LNCaP clone FGC (cell line): ENCODE data around the gene MGRN1.

Experiments used
- DNase-seq: peaks from one replicate; pipeline ENCODE4 v3.0.0-alpha.2; 2011; ENCODE audit warnings: low read depth
- H3K4me3 ChIP-seq: 2 replicates; pipeline ENCODE4 v1.5.1; 2011; ENCODE audit warnings: mild to moderate bottlenecking, low read depth, low read length, control low read depth
- TF ChIP-seq, protein P1 (sequence below): IDR thresholded peaks from 2 replicates; pipeline ENCODE4 v1.5.1; 2012; ENCODE audit warnings: mild to moderate bottlenecking; ENCODE audit not compliant: control insufficient read depth, insufficient read depth; ENCODE audit errors: extremely low read depth

MGRN1 gene

DNA sequence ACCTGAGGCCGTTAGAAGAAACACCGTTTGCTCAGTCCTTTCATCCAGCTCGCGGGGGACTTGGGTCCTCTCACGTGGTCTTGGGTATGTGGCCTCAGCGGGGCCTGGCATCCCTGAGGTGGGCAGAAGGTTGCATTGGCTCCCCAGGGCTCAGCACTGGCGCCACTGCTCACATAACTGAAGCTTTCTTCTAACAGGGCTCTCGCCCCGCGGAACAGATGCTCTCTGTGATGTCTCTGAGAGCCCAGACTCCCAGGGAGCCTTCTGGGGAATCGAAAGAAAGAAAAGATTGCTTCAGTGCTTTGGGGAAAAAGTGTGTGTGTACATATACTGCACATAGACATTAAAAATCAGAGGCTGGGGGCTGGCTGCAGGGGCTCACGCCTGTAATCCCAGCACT, 10.1 kb downstream of the MGRN1 start:
- TF ChIP-seq, protein P1, sequence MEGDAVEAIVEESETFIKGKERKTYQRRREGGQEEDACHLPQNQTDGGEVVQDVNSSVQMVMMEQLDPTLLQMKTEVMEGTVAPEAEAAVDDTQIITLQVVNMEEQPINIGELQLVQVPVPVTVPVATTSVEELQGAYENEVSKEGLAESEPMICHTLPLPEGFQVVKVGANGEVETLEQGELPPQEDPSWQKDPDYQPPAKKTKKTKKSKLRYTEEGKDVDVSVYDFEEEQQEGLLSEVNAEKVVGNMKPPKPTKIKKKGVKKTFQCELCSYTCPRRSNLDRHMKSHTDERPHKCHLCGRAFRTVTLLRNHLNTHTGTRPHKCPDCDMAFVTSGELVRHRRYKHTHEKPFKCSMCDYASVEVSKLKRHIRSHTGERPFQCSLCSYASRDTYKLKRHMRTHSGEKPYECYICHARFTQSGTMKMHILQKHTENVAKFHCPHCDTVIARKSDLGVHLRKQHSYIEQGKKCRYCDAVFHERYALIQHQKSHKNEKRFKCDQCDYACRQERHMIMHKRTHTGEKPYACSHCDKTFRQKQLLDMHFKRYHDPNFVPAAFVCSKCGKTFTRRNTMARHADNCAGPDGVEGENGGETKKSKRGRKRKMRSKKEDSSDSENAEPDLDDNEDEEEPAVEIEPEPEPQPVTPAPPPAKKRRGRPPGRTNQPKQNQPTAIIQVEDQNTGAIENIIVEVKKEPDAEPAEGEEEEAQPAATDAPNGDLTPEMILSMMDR: no peak
- DNase-seq: no peak
- no peak overlapping the region for H3K4me3 ChIP-seq

DNA sequence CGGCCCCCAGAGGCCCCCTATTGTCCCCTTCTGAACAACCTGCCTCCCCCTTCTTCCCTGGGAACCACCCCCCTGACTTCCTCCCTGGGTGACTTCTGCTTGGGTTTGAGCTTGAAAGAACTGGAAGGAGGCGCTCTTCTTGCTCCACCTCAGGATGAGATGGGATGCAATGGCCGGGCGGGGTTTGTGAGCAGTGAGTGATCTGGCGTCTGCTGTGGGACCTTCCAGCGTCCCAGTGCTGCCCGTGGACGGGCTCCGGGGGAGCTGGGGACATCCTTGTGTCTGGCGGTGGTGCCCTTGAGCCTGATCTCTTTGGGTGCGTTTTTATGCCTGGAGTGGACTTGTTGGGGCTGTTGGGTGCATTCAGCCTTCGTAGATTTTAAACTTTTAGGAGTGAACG, 11.6 kb downstream of the MGRN1 start:
- H3K4me3 ChIP-seq: no peak overlapping the region
- TF ChIP-seq, protein P1: no peak
- no peak for DNase-seq

DNA sequence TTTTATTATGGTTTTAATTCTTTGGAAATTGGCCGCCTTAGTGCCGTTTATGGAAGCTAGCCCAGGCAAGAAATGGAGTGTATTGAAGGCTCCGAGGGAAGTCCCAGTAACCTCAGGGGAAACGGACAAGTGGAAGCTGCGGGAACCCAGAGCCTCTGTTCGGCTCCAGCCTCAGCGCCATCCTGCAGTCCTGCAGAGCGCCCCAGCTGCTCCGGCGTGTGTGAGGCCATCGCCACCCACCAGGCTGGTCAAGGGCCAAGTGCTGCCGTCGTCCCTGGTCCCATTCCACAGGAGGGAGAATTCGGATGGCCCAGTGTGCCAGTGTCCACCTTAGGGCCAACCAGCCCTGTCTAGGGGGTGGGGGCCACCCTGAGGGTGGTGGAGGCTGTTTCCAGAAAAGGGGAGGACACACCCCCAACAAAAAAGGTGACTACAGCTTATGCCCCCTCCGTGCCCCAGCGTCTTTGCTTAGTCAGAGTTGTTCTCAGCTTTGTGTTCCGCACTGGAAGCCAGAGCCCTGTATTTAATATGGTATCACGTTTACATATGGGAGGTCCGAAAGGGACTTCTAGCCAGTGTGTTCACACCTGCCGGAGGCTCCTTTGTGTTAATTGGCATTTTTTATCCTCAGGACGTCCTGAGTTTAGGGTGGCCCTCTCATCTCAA, 13.0 kb downstream of the MGRN1 start:
- TF ChIP-seq, protein P1: no peak
- no peak for DNase-seq
- no peak overlapping the region for H3K4me3 ChIP-seq

DNA sequence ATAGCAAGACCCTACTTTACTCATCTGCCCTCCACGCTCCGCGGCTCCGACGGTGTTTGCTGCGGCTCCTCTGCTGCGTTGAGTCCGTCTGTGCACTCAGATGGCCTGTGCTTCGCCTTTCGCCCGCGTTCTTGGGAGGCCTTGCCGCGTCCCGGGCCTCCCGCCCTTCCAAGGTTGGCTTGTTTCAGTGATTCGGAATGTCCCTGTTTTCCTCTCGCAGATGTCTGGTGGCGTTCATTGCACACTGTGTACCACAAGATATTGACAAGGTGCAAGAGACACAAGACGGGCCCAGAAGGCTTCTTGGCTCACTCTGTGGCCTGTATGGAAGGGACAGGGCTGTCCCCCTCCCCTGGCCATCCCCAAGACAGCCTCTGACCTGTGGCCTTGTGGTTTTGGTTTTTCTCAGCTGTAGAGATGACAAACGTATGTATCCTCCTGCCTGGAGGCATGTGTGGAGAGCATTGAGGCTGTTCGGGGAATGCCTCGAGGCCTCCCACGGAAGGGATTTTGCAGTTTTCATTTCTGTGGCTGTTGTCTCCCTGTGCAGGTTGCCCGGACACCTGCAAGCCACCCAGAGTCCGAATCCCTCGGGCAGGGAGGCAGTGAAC, 15.4 kb downstream of the MGRN1 start:
- DNase-seq: no peak
- H3K4me3 ChIP-seq: no peak overlapping the region
- TF ChIP-seq, protein P1: no peak

DNA sequence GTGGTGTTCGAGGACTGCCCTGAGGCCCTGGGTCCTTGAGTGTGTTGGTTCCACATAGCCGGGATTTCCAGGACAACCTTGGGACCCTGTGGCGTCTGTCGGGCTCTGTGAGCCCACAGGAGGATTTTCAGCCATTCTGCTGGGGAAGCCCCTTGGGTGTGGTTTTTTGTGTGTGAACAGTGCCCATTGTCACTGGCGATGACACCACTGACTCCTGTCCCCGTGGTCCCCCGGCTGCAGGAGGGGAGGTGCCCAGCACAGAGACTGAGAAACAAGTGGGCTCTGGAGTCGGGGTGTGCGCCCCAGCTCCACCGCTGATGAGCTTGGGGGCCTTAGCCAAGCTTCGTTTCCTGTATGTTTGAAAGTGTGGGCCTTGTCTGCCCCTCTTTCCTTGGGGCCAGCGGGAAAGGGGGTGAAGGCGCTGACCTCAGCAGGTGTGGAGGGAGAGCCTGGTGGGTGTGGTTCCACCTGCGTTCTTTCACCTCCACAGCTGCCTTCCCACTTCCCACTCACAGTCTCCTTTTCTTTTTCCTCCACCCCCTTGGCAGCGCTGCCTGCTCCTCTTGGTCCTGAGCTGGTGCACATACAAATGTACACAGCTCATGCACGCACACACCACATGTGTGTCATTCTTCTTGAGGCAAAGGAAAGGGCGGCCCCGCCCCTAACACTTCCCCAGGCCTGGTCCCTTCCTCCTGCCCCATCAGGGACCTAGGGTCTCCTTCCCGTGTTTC, 16.1 kb downstream of the MGRN1 start:
- no peak for DNase-seq

DNA sequence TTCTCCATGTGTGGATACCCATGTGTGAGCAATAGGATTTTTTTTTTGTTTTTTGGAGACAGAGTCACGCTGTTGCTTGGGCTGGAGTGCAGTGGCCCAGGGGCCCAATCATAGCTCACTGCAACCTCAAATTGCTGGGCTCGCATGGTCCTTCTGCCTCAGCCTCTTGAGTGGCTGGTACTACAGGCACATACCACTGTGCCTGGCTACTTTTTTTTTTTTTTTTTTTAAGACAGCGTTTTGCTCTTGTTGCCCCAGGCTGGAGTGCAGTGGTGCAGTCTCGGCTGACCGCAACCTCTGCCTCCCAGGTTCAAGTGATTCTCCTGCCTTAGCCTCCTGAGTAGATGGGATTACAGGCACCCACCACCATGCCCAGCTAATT, 16.7 kb downstream of the MGRN1 start:
- DNase-seq: no peak
- H3K4me3 ChIP-seq: no peak overlapping the region
- TF ChIP-seq, protein P1: no peak

More for the DNA sequence above, 16.1 kb downstream of the MGRN1 start:
- H3K4me3 ChIP-seq: no peak overlapping the region
- TF ChIP-seq, protein P1: no peak
